Caco-2 (cell line): Measurements from ENCODE around the gene CYP3A5. TPM values are rescaled to one million over a fixed set of nuclear protein-coding genes. Genes with fewer than 3 reads are reported as not detected.
A peak's percentile ranks its signal among the peaks of the same experiment; 100 is the strongest.
"Not testable (repeated sequence)": the region's sequence is repeated elsewhere in the genome, so short reads cannot be mapped to it uniquely, and the experiment has no call there.

Experiments used
- BruUV-seq: library from RNA; stranded (reverse); fragments of 400-500 nt; replicated peaks from 2 replicates; lab custom pipeline; 2021; lab: Mats Ljungman, UMichigan
- CTCF ChIA-PET: fragments of 300-600 bp; sonication (Branson Sonifier 250); formaldehyde crosslinking; loops from one replicate; lab custom pipeline; 2022; ENCODE audit warnings: antibody characterized with exemption; lab: Charles Lee
- POLR2A ChIA-PET: fragments of 300-600 bp; sonication (Branson Sonifier 250); formaldehyde crosslinking; loops from one replicate; lab custom pipeline; 2022; ENCODE audit warnings: antibody characterized with exemption; lab: Charles Lee
- DNase-seq, 2 experiments: peaks; one replicate each; pipeline versions ENCODE4 v3.0.0 to v3.0.0-alpha.2; 2020 to 2022
- H3K27me3 ChIP-seq: replicated peaks from 2 replicates; pipeline ENCODE4 v1.6.0; 2011; ENCODE audit warnings: low read length; ENCODE audit not compliant: control insufficient read depth, insufficient read depth
- H3K36me3 ChIP-seq: 2 replicates; pipeline ENCODE4 v1.5.1; 2011; ENCODE audit warnings: low read length; ENCODE audit not compliant: control insufficient read depth, insufficient read depth
- H3K4me1 ChIP-seq: fragments of 250-450 bp; sonication (Bioruptor Pico); 2 replicates; pipeline ENCODE4 v1.5.1; 2020; ENCODE audit warnings: mild to moderate bottlenecking
- H3K4me3 ChIP-seq: 2 replicates; pipeline ENCODE4 v1.5.1; 2011; ENCODE audit warnings: low read depth, mild to moderate bottlenecking, control low read depth, low read length
- H3K9me3 ChIP-seq: fragments of 250-450 bp; sonication (Bioruptor Pico); 2 replicates; pipeline ENCODE4 v1.5.1; 2020; ENCODE audit warnings: mild to moderate bottlenecking, moderate library complexity
- H3K27ac Mint-ChIP-seq: one replicate; pipeline ENCODE4 v1.8.0; 2022; ENCODE audit warnings: mixed read lengths; ENCODE audit not compliant: unreplicated experiment
- H3K27me3 Mint-ChIP-seq: one replicate; pipeline ENCODE4 v1.8.0; 2022; ENCODE audit warnings: mixed read lengths; ENCODE audit not compliant: insufficient read depth, unreplicated experiment
- H3K36me3 Mint-ChIP-seq: one replicate; pipeline ENCODE4 v1.8.0; 2022; ENCODE audit warnings: mild to moderate bottlenecking, mixed read lengths; ENCODE audit not compliant: insufficient read depth, unreplicated experiment
- H3K4me1 Mint-ChIP-seq: one replicate; pipeline ENCODE4 v1.8.0; 2022; ENCODE audit warnings: low read depth, mixed read lengths; ENCODE audit not compliant: unreplicated experiment
- H3K4me3 Mint-ChIP-seq: one replicate; pipeline ENCODE4 v1.8.0; 2022; ENCODE audit warnings: mild to moderate bottlenecking, moderate library complexity, mixed read lengths; ENCODE audit not compliant: unreplicated experiment
- H3K9me3 Mint-ChIP-seq: one replicate; pipeline ENCODE4 v1.8.0; 2022; ENCODE audit warnings: mixed read lengths; ENCODE audit not compliant: unreplicated experiment
- intact Hi-C: fragments of 100-400 bp; cut with micrococcal nuclease; formaldehyde crosslinking; loops from one replicate; pipeline ENCODE4 v1.10.0; 2022; ENCODE audit not compliant: unreplicated experiment
- total RNA-seq: library from RNA; stranded (reverse); gene quantifications from 2 replicates; pipeline ENCODE4 v1.2.3, GENCODE V29; 2022
- TF ChIP-seq, protein P1 (sequence below), 2 experiments: fragments of 200-600 bp in 1 of 2; IDR thresholded peaks; 1 replicate in 1 of 2; 2 replicates in 1 of 2; pipeline versions ENCODE4 v1.5.1 to v1.8.0; 2011 to 2022; ENCODE audit warnings: antibody characterized with exemption in 1 of 2, control low read depth in 1 of 2, inconsistent platforms in 1 of 2, low read depth in 1 of 2, low read length in 1 of 2, mild to moderate bottlenecking in 1 of 2, moderate library complexity in 1 of 2; ENCODE audit not compliant: insufficient read depth in 1 of 2, severe bottlenecking in 1 of 2, unreplicated experiment in 1 of 2

Gene CYP3A5
- total RNA-seq, 1 experiment from 2014 or later: 2.7 TPM

- H3K4me3 Mint-ChIP-seq, CTCF ChIA-PET, H3K36me3 Mint-ChIP-seq, H3K27me3 Mint-ChIP-seq, POLR2A ChIA-PET, H3K9me3 ChIP-seq, H3K27ac Mint-ChIP-seq, DNase-seq, H3K4me3 ChIP-seq, BruUV-seq, H3K36me3 ChIP-seq, H3K27me3 ChIP-seq: not testable (repeated sequence)
- H3K9me3 Mint-ChIP-seq: peaks cover 18% of the 10 kb centered on the region
- peaks cover 33% of the 10 kb centered on the region for H3K4me1 Mint-ChIP-seq
- peaks cover 38% of the 10 kb centered on the region for H3K4me1 ChIP-seq
- intact Hi-C loops: loop anchor here (5.0 to 10.0 kb wide), 3 partner anchors 36 to 187 kb away; partner anchors contain the start of genes ZKSCAN5 and ZNF394
Observed at GRCh38 chr7:99691658-99692057, 11.9 kb upstream of the CYP3A5 start.

- H3K9me3 ChIP-seq, CTCF ChIA-PET, H3K4me3 ChIP-seq, DNase-seq, H3K27ac Mint-ChIP-seq, H3K36me3 Mint-ChIP-seq, H3K27me3 Mint-ChIP-seq, H3K36me3 ChIP-seq, BruUV-seq, POLR2A ChIA-PET, H3K4me3 Mint-ChIP-seq, H3K27me3 ChIP-seq: not testable (repeated sequence)
- peaks cover 18% of the 10 kb centered on the region for H3K9me3 Mint-ChIP-seq
- H3K4me1 Mint-ChIP-seq: peaks cover 33% of the 10 kb centered on the region
- H3K4me1 ChIP-seq: peaks cover 42% of the 10 kb centered on the region
- intact Hi-C loops: loop anchor here (5.0 to 10.0 kb wide), 3 partner anchors 36 to 186 kb away; partner anchors contain the start of genes ZKSCAN5 and ZNF394
Observed at GRCh38 chr7:99690918-99691317, 11.1 kb upstream of the CYP3A5 start.

- H3K9me3 Mint-ChIP-seq: peaks cover 32% of the 10 kb centered on the region
Observed at GRCh38 chr7:99685871-99686608, 6.2 kb upstream of the CYP3A5 start.

GRCh38 chr7:99685129-99685758 lies 5.4 kb upstream of the CYP3A5 start:
- TF ChIP-seq, protein P1, sequence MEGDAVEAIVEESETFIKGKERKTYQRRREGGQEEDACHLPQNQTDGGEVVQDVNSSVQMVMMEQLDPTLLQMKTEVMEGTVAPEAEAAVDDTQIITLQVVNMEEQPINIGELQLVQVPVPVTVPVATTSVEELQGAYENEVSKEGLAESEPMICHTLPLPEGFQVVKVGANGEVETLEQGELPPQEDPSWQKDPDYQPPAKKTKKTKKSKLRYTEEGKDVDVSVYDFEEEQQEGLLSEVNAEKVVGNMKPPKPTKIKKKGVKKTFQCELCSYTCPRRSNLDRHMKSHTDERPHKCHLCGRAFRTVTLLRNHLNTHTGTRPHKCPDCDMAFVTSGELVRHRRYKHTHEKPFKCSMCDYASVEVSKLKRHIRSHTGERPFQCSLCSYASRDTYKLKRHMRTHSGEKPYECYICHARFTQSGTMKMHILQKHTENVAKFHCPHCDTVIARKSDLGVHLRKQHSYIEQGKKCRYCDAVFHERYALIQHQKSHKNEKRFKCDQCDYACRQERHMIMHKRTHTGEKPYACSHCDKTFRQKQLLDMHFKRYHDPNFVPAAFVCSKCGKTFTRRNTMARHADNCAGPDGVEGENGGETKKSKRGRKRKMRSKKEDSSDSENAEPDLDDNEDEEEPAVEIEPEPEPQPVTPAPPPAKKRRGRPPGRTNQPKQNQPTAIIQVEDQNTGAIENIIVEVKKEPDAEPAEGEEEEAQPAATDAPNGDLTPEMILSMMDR (IDR thresholded peaks at IDR 0.05; ENCODE audit: insufficient read depth in 1 of 2, low read depth in 1 of 2, low read length in 1 of 2, severe bottlenecking in 1 of 2, unreplicated experiment in 1 of 2): no peak
- Mint-ChIP-seq H3K4me3 (no peak overlapping the region), H3K27ac (no peak overlapping the region), H3K27me3 (no peaks in the 10 kb centered on the region), H3K4me1 (peaks cover 3% of the 10 kb centered on the region), H3K36me3 (peaks cover 5% of the 10 kb centered on the region), H3K9me3 (peaks cover 32% of the 10 kb centered on the region)
- DNase-seq: no peak
- ChIA-PET CTCF (no interaction called here), POLR2A (no interaction called here)
- Histone ChIP-seq H3K36me3 (no peaks in the 10 kb centered on the region), H3K4me3 (no peak overlapping the region), H3K27me3 (no peaks in the 10 kb centered on the region), H3K4me1 (peaks cover 7% of the 10 kb centered on the region; the same call in 1 of the 2 replicates), H3K9me3 (0 out of 2 replicates have a peak, but pooled peaks cover 4% of the 10 kb centered on the region)
- BruUV-seq: no TSS peak
- intact Hi-C loops: no loop called here

More at GRCh38 chr7:99685871-99686608, 6.2 kb upstream of the CYP3A5 start:
- H3K27me3 ChIP-seq, H3K36me3 ChIP-seq, H3K4me3 Mint-ChIP-seq, H3K4me1 Mint-ChIP-seq, H3K36me3 Mint-ChIP-seq, BruUV-seq, CTCF ChIA-PET, H3K4me3 ChIP-seq, H3K9me3 ChIP-seq, H3K27me3 Mint-ChIP-seq, H3K4me1 ChIP-seq, intact Hi-C loops: not testable (repeated sequence)
- H3K27ac Mint-ChIP-seq: peak overlapping the region; percentile 42
- peak; percentile 53 to 66 for DNase-seq
- POLR2A ChIA-PET: interaction anchor here (0.7 kb wide), 1 partner anchor 151 kb away, joined by 3 read pairs; no protein-coding TSS in a partner anchor
